NCI-H1694 treated with DMSO at 0.1 percent for 48 hours (cell line): Measurements from ENCODE around the gene HMCN2.

ENCODE experiments used
- DNase-seq: peaks from one replicate; lab custom pipeline; 2025; lab: John Stamatoyannopoulos, UW

HMCN2 gene

GRCh38 chr9:130308081-130308571 lies 42.6 kb downstream of the HMCN2 start:
- no peak for DNase-seq

GRCh38 chr9:130309689-130310455 lies 44.3 kb downstream of the HMCN2 start:
- no peak for DNase-seq

- no peak for DNase-seq
Observed at GRCh38 chr9:130310456-130310855, 44.9 kb downstream of the HMCN2 start.

- DNase-seq: no peak
Observed at GRCh38 chr9:130311003-130311402, 45.4 kb downstream of the HMCN2 start.

- DNase-seq: no peak
Observed at GRCh38 chr9:130311408-130312140, 46.0 kb downstream of the HMCN2 start.

- DNase-seq: no peak
Observed at GRCh38 chr9:130313103-130313858, 47.7 kb downstream of the HMCN2 start.

- no peak for DNase-seq
Observed at GRCh38 chr9:130315446-130316226, 50.1 kb downstream of the HMCN2 start.

- DNase-seq: no peak
Observed at GRCh38 chr9:130316430-130316829, 50.9 kb downstream of the HMCN2 start.

- DNase-seq: no peak
Observed at GRCh38 chr9:130319300-130319699, 53.7 kb downstream of the HMCN2 start.

GRCh38 chr9:130319944-130320712 lies 54.6 kb downstream of the HMCN2 start:
- DNase-seq: no peak

- no peak for DNase-seq
Observed at GRCh38 chr9:130320723-130321481, 55.3 kb downstream of the HMCN2 start.

- no peak for DNase-seq
Observed at GRCh38 chr9:130321539-130321938, 56.0 kb downstream of the HMCN2 start.

- DNase-seq: no peak
Observed at GRCh38 chr9:130323051-130323745, 57.6 kb downstream of the HMCN2 start.

GRCh38 chr9:130325921-130326320 lies 60.4 kb downstream of the HMCN2 start:
- no peak for DNase-seq

- DNase-seq: no peak
Observed at GRCh38 chr9:130327070-130327780, 61.7 kb downstream of the HMCN2 start.

- DNase-seq: peak; percentile 14
Observed at GRCh38 chr9:130327781-130328348, 62.3 kb downstream of the HMCN2 start.

- no peak for DNase-seq
Observed at GRCh38 chr9:130328349-130328801, 62.8 kb downstream of the HMCN2 start.

GRCh38 chr9:130329061-130329460 lies 63.5 kb downstream of the HMCN2 start:
- no peak for DNase-seq
